ENCODE measurements around the gene DENND5A. TPM values are rescaled to one million over a fixed set of nuclear protein-coding genes. Genes with fewer than 3 reads are reported as not detected.

Gene DENND5A
- total and polyA plus RNA-seq, 2 of the 8 experiments (the other 6 are each of a cell fraction or from before 2014, with no cell fraction given) = 65.7 to 139 TPM

GRCh38 chr11:9206496-9206895 is 58.7 kb downstream of the DENND5A start:
- no peak overlapping the region for H2BK12ac ChIP-seq (ENCODE audit: low read depth, low read length)
- ChIA-PET CTCF (ENCODE audit: partially characterized antibody) (interaction anchor here (0.7 to 2.2 kb wide), 4 partner anchors 9 to 68 kb away, joined by 3 to 5 read pairs (median 4); no protein-coding TSS in a partner anchor), POLR2A (ENCODE audit: partially characterized antibody) (interaction anchor here (0.6 kb wide), 1 partner anchor 196 kb away, joined by 3 read pairs; no protein-coding TSS in a partner anchor)
- H3K4me1 ChIP-seq (replicated peaks in 1 of 4; ENCODE audit: control insufficient read depth in 3 of 4, insufficient read depth in 4 of 4, low read length in 3 of 4) = peaks cover 0 to 2% (median 0%) of the 10 kb centered on the region in 4 experiments; a peak in 1 of 7 replicates
- no peaks in the 10 kb centered on the region for H3K9me3 ChIP-seq (ENCODE audit: insufficient read depth in 2 of 2, low read depth in 1 of 2, low read length in 1 of 2)
- no peak overlapping the region for H2AFZ ChIP-seq (ENCODE audit: low read length)
- peaks cover 3 to 12% (median 6%) of the 10 kb centered on the region in 4 experiments; a peak in 5 of 8 replicates for H3K36me3 ChIP-seq (ENCODE audit: control insufficient read depth in 2 of 4, insufficient read depth in 4 of 4, low read length in 3 of 4)
- H3K9ac ChIP-seq (replicated peaks in 1 of 4; ENCODE audit: extremely low read depth in 1 of 4, low read depth in 3 of 4, low read length in 3 of 4) = peak overlapping the region in 1 of 4 experiments; percentile 13; a peak in 1 of 7 replicates
- H3K79me1 ChIP-seq (ENCODE audit: low read depth, low read length) = no peaks in the 10 kb centered on the region
- H2AK5ac ChIP-seq (ENCODE audit: low read depth, low read length) = no peak overlapping the region
- no peak overlapping the region for H2BK120ac ChIP-seq (replicated peaks; ENCODE audit: low read depth, low read length)
- no peak overlapping the region for H3K27ac ChIP-seq (ENCODE audit: low read depth, low read length)
- DNase-seq (ENCODE audit: low read depth in 1 of 2, low spot score in 2 of 2) (no peak), FAIRE-seq (no peak)
- no peak overlapping the region for H3K4me3 ChIP-seq (ENCODE audit: extremely low read depth in 1 of 4, insufficient read depth in 2 of 4, low read depth in 3 of 4, low read length in 4 of 4)
- WGBS, 2 experiments (ENCODE audit: extremely low coverage in 1 of 2, insufficient coverage in 1 of 2, insufficient read length in 1 of 2, insufficient replicate concordance in 2 of 2, low coverage in 1 of 2, low lambda C conversion rate in 2 of 2, missing lambda C conversion rate in 1 of 2) = 91% methylated on average over 2 of the region's 2 CpGs; no CpG with 5 or more reads in 1 of the 2 experiments
- no peak overlapping the region for H2BK20ac ChIP-seq (ENCODE audit: low read length)
- no peaks in the 10 kb centered on the region for H3K27me3 ChIP-seq (replicated peaks in 1 of 4; ENCODE audit: control insufficient read depth in 3 of 4, extremely low read depth in 1 of 4, insufficient read depth in 3 of 4, low read length in 3 of 4)
- H3K14ac ChIP-seq (ENCODE audit: insufficient read length) = no peak overlapping the region
- no peak overlapping the region for H4K5ac ChIP-seq (ENCODE audit: insufficient read length, low read depth, low read length)
- peaks cover 0 to 38% of the 10 kb centered on the region in 2 experiments; a peak in 2 of 4 replicates for H3K79me2 ChIP-seq (ENCODE audit: control insufficient read depth in 1 of 2, insufficient read depth in 2 of 2, low read length in 2 of 2)
- H3K18ac ChIP-seq (ENCODE audit: extremely low read depth, low read length) = no peak overlapping the region
- H4K91ac ChIP-seq (replicated peaks; ENCODE audit: insufficient read length, low read length) = no peak overlapping the region
- H4K8ac ChIP-seq (ENCODE audit: extremely low read depth, insufficient read depth, low read length) = no peak overlapping the region
- no peak overlapping the region for H3K56ac ChIP-seq (replicated peaks; ENCODE audit: insufficient read length, low read depth, low read length)
- H2BK5ac ChIP-seq (ENCODE audit: low read depth, low read length) = no peak overlapping the region
- H3K23ac ChIP-seq (ENCODE audit: insufficient read length) = no peak overlapping the region
- no peaks in the 10 kb centered on the region for H3K23me2 ChIP-seq (ENCODE audit: low read depth, low read length)
- H2BK15ac ChIP-seq (ENCODE audit: low read length) = no peak overlapping the region
- H3K4me2 ChIP-seq (ENCODE audit: insufficient read depth in 1 of 2, low read depth in 2 of 2, low read length in 2 of 2) = no peak overlapping the region
- peaks cover 0 to 5% of the 10 kb centered on the region in 2 experiments for H4K20me1 ChIP-seq (replicated peaks in 1 of 2; ENCODE audit: control insufficient read depth in 1 of 2, insufficient read depth in 2 of 2, low read length in 2 of 2)
- H3K4ac ChIP-seq (replicated peaks; ENCODE audit: insufficient read length, low read depth, low read length) = no peak overlapping the region
- TF ChIP-seq TAF1 (IDR thresholded peaks at IDR 0.05; ENCODE audit: low read depth, low read length) = no peak
- TF ChIP-seq KDM1A (IDR thresholded peaks at IDR 0.05; ENCODE audit: borderline replicate concordance, low read length) = no peak
- TF ChIP-seq MAX (IDR thresholded peaks at IDR 0.05) = no peak

Measured in H1 (cell line).